SIG-M5 treated with dmso at 0.1 percent for 504 hours (cell line): ENCODE data around the gene BCHE.

Experiments used
- DNase-seq: peaks from one replicate; lab custom pipeline; 2025; ENCODE audit not compliant: unreplicated experiment; lab: John Stamatoyannopoulos, UW

The BCHE gene

GRCh38 chr3:165837058-165837525, at the start of gene BCHE:
TSS of gene BCHE (minus strand) at chr3:165837423. CDS start at chr3:165831033, 6,390 bp downstream.
- no peak for DNase-seq

- DNase-seq, result no peak
Measured at GRCh38 chr3:165885558-165886270, 48.5 kb upstream of the BCHE start.

GRCh38 chr3:165884518-165884917, 47.3 kb upstream of the BCHE start:
- DNase-seq, result no peak

GRCh38 chr3:165883863-165884478, 46.7 kb upstream of the BCHE start:
- no peak for DNase-seq

GRCh38 chr3:165883117-165883516, 45.9 kb upstream of the BCHE start:
- DNase-seq, result no peak

- DNase-seq, result no peak
Measured at GRCh38 chr3:165875644-165876043, 38.4 kb upstream of the BCHE start.

GRCh38 chr3:165874663-165875489, 37.7 kb upstream of the BCHE start:
- no peak for DNase-seq

GRCh38 chr3:165868088-165868487, 30.9 kb upstream of the BCHE start:
- no peak for DNase-seq

GRCh38 chr3:165859061-165859460, 21.8 kb upstream of the BCHE start:
- no peak for DNase-seq

GRCh38 chr3:165855581-165855980, 18.4 kb upstream of the BCHE start:
- DNase-seq, result no peak

GRCh38 chr3:165854696-165855095, 17.5 kb upstream of the BCHE start:
- peak; percentile 50 for DNase-seq

GRCh38 chr3:165852711-165853110, 15.5 kb upstream of the BCHE start:
- DNase-seq, result no peak

- no peak for DNase-seq
Measured at GRCh38 chr3:165852191-165852590, 15.0 kb upstream of the BCHE start.

GRCh38 chr3:165846056-165846455, 8.8 kb upstream of the BCHE start:
- DNase-seq, result no peak

- no peak for DNase-seq
Measured at GRCh38 chr3:165839296-165840076, 2.3 kb upstream of the BCHE start.

GRCh38 chr3:165837801-165838200, 578 bp upstream of the BCHE start:
- DNase-seq, result no peak

GRCh38 chr3:165835431-165835830, 1.8 kb downstream of the BCHE start:
- DNase-seq, result no peak

- DNase-seq, result no peak
Measured at GRCh38 chr3:165830746-165831145, 6.5 kb downstream of the BCHE start.

- peak; percentile 39 for DNase-seq
Measured at GRCh38 chr3:165827883-165828282, 9.3 kb downstream of the BCHE start.

GRCh38 chr3:165827233-165827632, 10.0 kb downstream of the BCHE start:
- no peak for DNase-seq

- no peak for DNase-seq
Measured at GRCh38 chr3:165820671-165821123, 16.5 kb downstream of the BCHE start.
